GM23248 (cell line): ENCODE measurements around the gene NAPG. TPM values are rescaled to one million over a fixed set of nuclear protein-coding genes. Genes with fewer than 3 reads are reported as not detected.
A peak's percentile ranks its signal among the peaks of the same experiment; 100 is the strongest.

Experiments
- DNase-seq: peaks from one replicate; pipeline ENCODE4 v3.0.0-alpha.2; 2015
- H2AFZ ChIP-seq: fragments of 200-600 bp; sonication (generic); 2 replicates; pipeline ENCODE4 v1.6.1; 2016; ENCODE audit warnings: antibody characterized with exemption
- H3F3A ChIP-seq: fragments of 200-600 bp; sonication (generic); 2 replicates; pipeline ENCODE4 v1.6.1; 2016; ENCODE audit warnings: mild to moderate bottlenecking, antibody characterized with exemption, mixed run types; ENCODE audit not compliant: insufficient read depth
- H3K27ac ChIP-seq: fragments of 200-600 bp; sonication (generic); 2 replicates; pipeline ENCODE4 v1.5.1; 2016; ENCODE audit warnings: mild to moderate bottlenecking
- H3K27me3 ChIP-seq: fragments of 200-600 bp; sonication (generic); replicated peaks from 2 replicates; pipeline ENCODE4 v1.6.1; 2016; ENCODE audit warnings: mild to moderate bottlenecking; ENCODE audit not compliant: insufficient read depth
- H3K36me3 ChIP-seq: fragments of 200-600 bp; sonication (generic); 2 replicates; pipeline ENCODE4 v1.6.1; 2016; ENCODE audit warnings: low read depth, mild to moderate bottlenecking
- H3K4me1 ChIP-seq: fragments of 200-600 bp; sonication (generic); 2 replicates; pipeline ENCODE4 v1.6.1; 2016; ENCODE audit warnings: mild to moderate bottlenecking; ENCODE audit not compliant: insufficient read depth
- H3K4me2 ChIP-seq: fragments of 200-600 bp; sonication (generic); one replicate; pipeline ENCODE4 v1.6.1; 2016; ENCODE audit warnings: mild to moderate bottlenecking; ENCODE audit not compliant: unreplicated experiment
- H3K4me3 ChIP-seq: fragments of 200-600 bp; sonication (generic); 2 replicates; pipeline ENCODE4 v1.5.1; 2016; ENCODE audit warnings: mild to moderate bottlenecking
- H3K79me2 ChIP-seq: fragments of 200-600 bp; sonication (generic); 2 replicates; pipeline ENCODE4 v1.6.1; 2016; ENCODE audit warnings: mild to moderate bottlenecking; ENCODE audit not compliant: insufficient read depth
- H3K9ac ChIP-seq: fragments of 200-600 bp; sonication (generic); 2 replicates; pipeline ENCODE4 v1.6.1; 2016; ENCODE audit warnings: mild to moderate bottlenecking
- H3K9me2 ChIP-seq: fragments of 200-600 bp; sonication (generic); 2 replicates; pipeline ENCODE4 v1.6.1; 2016; ENCODE audit warnings: mixed run types, mild to moderate bottlenecking, moderate library complexity; ENCODE audit not compliant: insufficient read depth
- H3K9me3 ChIP-seq: fragments of 200-600 bp; sonication (generic); one replicate; pipeline ENCODE4 v1.6.1; 2017; ENCODE audit warnings: low read depth
- H4K20me1 ChIP-seq: fragments of 200-600 bp; sonication (generic); 2 replicates; pipeline ENCODE4 v1.6.0; 2016; ENCODE audit not compliant: insufficient read depth
- EZH2 ChIP-seq: fragments of 200-600 bp; sonication (generic); IDR thresholded peaks from 2 replicates; pipeline ENCODE4 v1.6.1; 2018; ENCODE audit warnings: antibody characterized with exemption, mild to moderate bottlenecking; ENCODE audit not compliant: insufficient read depth, poor library complexity, severe bottlenecking
- EZH2phosphoT487 ChIP-seq: fragments of 200-600 bp; sonication (generic); IDR thresholded peaks from 2 replicates; pipeline ENCODE4 v1.6.1; 2018; ENCODE audit warnings: antibody characterized with exemption, moderate library complexity, mild to moderate bottlenecking, low read depth; ENCODE audit not compliant: insufficient read depth
- WGBS, 2 experiments: methylation state at CpG; one replicate each; pipeline ENCODE4 v1.1.6; 2015 to 2017; ENCODE audit warnings: low lambda C conversion rate in 2 of 2, low coverage in 1 of 2; ENCODE audit errors: missing lambda C conversion rate in 2 of 2; 5-methylcytosine and 5-hydroxymethylcytosine counted together
- in situ Hi-C: fragments of 300-500 bp; cut with MboI; formaldehyde crosslinking; loops from 2 replicates; pipeline ENCODE4 v1.15.0; 2020
- polyA plus RNA-seq: library from polyadenylated mRNA; unstranded; fragments of >200 nt; fragmentation: Nextera tagmentation; extraction: Ambion mirVana; gene quantifications from 2 replicates; pipeline ENCODE4 v1.2.1, GENCODE V29; 2016
- total RNA-seq: library from RNA; depleted of rRNA; stranded (reverse); fragments of >200 nt; shearing (Covaris generic); gene quantifications from 2 replicates; pipeline ENCODE4 v1.2.3, GENCODE V29; 2014

The NAPG gene
- total and polyA plus RNA-seq, 2 experiments from 2014 or later: 24.5 to 33.6 TPM

DNA sequence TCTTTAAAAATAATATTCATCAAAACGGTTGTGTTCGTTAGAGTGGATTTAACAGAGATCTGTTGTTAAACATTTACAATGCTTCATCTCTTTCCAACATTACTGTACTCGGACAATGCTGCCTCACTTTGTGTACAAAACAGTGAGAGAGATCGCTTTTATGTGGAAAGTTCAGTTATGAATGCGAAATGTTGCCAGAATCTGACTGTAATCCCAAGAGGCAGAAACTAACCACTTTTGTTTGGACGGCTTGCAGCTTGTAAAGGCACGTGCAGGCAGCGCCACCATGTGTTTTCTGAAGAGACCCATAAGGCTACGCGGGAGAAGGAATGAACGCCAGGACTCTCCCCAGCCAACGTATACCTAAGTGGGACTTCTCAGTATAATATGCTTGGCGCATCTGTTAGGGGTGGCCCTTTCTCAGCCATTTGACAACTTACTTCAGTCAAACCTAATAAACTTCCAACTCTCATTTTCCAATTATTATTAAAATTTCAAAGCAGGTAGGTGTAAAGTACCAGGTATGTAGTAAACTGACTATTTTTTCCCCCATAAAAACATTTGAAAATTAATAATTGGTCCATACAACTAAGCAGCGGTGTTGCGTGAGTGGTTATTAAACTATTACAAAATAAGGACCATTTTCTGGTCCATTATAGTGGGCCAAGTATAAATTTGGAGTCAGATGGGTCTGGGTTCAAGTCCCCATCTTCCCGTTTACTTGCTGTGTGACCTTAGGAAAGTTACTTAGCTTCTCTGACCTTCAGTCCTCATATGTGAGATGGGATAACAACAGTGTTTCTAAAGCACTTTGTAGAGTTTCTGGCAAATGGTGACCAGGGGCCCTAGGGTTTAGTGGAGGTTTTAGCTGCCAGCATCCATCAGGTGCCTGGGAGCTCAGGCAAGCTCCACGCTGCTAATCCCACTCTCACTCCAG lies 5.6 kb upstream of the NAPG start:
- Histone ChIP-seq H3K4me2 (peak overlapping the region; percentile 87), H3K4me1 (peaks cover 21% of the 10 kb centered on the region), H3F3A (peaks cover 22% of the 10 kb centered on the region), H4K20me1 (no peaks in the 10 kb centered on the region), H3K4me3 (peak overlapping the region; percentile 35), H2AFZ (0 out of 2 replicates have a peak overlapping the region, but pooled peaks have one; percentile 2), H3K9ac (peak overlapping the region; percentile 48; the same call in 1 of the 2 replicates), H3K79me2 (no peaks in the 10 kb centered on the region), H3K9me2 (no peaks in the 10 kb centered on the region), H3K36me3 (no peaks in the 10 kb centered on the region), H3K27me3 (no peaks in the 10 kb centered on the region), H3K27ac (peak overlapping the region; percentile 53), H3K9me3 (no peaks in the 10 kb centered on the region)
- peak; percentile 98 for DNase-seq
- TF ChIP-seq EZH2: no peak
- TF ChIP-seq EZH2phosphoT487: no peak
- in situ Hi-C loops: loop anchor here (5.0 to 25.0 kb wide), 3 partner anchors 505 to 833 kb away; no protein-coding TSS in a partner anchor
- 22% methylated on average over 17 of the region's 17 CpGs for WGBS, 2 experiments

DNA sequence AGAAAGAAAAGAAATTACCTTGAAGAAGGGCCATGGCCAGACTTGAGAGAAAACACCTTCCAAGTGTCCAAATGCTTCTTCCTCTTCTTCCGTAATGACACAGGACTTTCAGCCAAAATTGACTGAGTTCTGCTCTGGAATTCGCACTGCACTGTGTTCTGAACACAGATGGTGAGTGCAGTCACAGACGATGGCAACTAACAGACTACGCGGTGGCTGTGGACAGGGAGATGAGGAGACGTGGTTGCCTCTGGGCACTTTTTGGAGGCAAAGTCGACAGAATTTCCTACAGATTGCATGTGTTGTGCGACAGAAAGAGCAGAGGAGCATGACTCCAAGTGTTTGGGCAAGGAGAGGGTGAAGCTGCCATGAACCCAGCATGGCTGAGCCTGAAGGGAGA lies 4.3 kb upstream of the NAPG start:
- no peak for DNase-seq
- Histone ChIP-seq H3K9ac (no peak overlapping the region), H3K9me3 (no peaks in the 10 kb centered on the region), H3K4me2 (no peak overlapping the region), H3K4me3 (no peak overlapping the region), H4K20me1 (no peaks in the 10 kb centered on the region), H3K27ac (no peak overlapping the region), H3K9me2 (no peaks in the 10 kb centered on the region), H3K4me1 (peaks cover 24% of the 10 kb centered on the region), H3K79me2 (peaks cover 4% of the 10 kb centered on the region), H2AFZ (no peak overlapping the region), H3F3A (peaks cover 26% of the 10 kb centered on the region), H3K36me3 (no peaks in the 10 kb centered on the region), H3K27me3 (no peaks in the 10 kb centered on the region)
- in situ Hi-C loops: loop anchor here (5.0 to 25.0 kb wide), 2 partner anchors 549 to 834 kb away; no protein-coding TSS in a partner anchor
- no peak for TF ChIP-seq EZH2
- no peak for TF ChIP-seq EZH2phosphoT487
- 75 to 78% methylated on average over 8 of the region's 8 CpGs for WGBS, 2 experiments

DNA sequence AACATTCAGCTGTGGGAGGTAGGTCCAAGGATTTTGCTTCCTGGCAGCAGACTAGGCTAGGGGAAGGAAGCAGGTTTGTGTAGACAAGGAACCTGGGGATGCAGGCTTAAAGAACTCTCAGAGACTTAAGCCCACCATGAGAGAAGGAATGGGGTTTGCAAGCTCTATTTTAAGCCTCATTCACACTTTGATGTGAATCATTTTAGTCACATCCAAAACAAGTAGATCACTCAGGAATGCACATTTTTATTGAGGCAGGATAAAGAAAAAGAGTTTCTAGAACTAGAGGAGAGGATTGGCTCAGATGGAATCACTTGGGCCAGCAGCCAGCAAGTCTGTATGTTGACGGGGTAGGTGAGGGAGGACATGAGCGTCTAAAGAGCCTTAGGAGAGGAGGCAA lies 3.3 kb upstream of the NAPG start:
- TF ChIP-seq EZH2 (no peak), EZH2phosphoT487 (no peak)
- Histone ChIP-seq H3K4me2 (no peak overlapping the region), H3K79me2 (peaks cover 14% of the 10 kb centered on the region), H3K9me3 (no peaks in the 10 kb centered on the region), H3K27me3 (no peaks in the 10 kb centered on the region), H3K4me1 (peaks cover 28% of the 10 kb centered on the region), H2AFZ (no peak overlapping the region), H3K9ac (no peak overlapping the region), H3K4me3 (no peak overlapping the region), H4K20me1 (no peaks in the 10 kb centered on the region), H3K27ac (no peak overlapping the region), H3K9me2 (no peaks in the 10 kb centered on the region), H3K36me3 (no peaks in the 10 kb centered on the region), H3F3A (peaks cover 26% of the 10 kb centered on the region)
- WGBS, 2 experiments: 79 to 91% methylated on average over 2 of the region's 2 CpGs
- DNase-seq: no peak
- in situ Hi-C loops: loop anchor here (5.0 to 25.0 kb wide), 2 partner anchors 550 to 835 kb away; no protein-coding TSS in a partner anchor

- H2AFZ ChIP-seq: no peak overlapping the region
- WGBS, 2 experiments: 85 to 87% methylated on average over 4 of the region's 4 CpGs
- H3K9ac ChIP-seq: no peak overlapping the region
- no peak for DNase-seq
- peaks cover 26% of the 10 kb centered on the region for H3K4me1 ChIP-seq
- H3K9me2 ChIP-seq: no peaks in the 10 kb centered on the region
- H3K4me3 ChIP-seq: no peak overlapping the region
- in situ Hi-C loops: loop anchor here (5.0 to 25.0 kb wide), 2 partner anchors 551 to 836 kb away; no protein-coding TSS in a partner anchor
- peaks cover 24% of the 10 kb centered on the region for H3K79me2 ChIP-seq
- H3K4me2 ChIP-seq: no peak overlapping the region
- H3K27ac ChIP-seq: no peak overlapping the region
- no peaks in the 10 kb centered on the region for H3K27me3 ChIP-seq
- no peak for TF ChIP-seq EZH2
- TF ChIP-seq EZH2phosphoT487: no peak
- H3K9me3 ChIP-seq: no peaks in the 10 kb centered on the region
- no peaks in the 10 kb centered on the region for H3K36me3 ChIP-seq
- peaks cover 5% of the 10 kb centered on the region; the same call in 1 of the 2 replicates for H4K20me1 ChIP-seq
- peaks cover 26% of the 10 kb centered on the region for H3F3A ChIP-seq
These were observed 2.3 kb upstream of the NAPG start for GRCh38 chr18:10523544-10523943.
